ENCODE data around the gene NEO1.

NEO1 gene

DNA sequence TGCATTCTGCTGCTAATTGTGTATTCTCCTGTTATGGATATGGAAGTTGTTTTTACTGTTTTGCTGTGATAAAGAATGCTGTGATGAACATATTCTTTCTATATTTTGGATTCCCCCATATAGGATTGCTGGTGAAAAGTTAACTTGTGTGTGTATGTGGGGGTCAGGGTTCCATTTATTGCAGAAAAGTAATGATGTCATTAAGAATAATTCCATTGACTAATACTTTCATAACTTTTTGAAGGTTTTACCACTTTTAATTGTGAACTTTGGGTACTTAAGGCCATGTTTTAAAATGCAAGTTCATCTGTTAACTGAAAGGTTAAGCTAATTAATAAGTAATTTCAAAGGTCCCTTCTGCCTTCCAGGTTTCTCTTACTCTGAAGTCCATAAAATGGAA, 6.2 kb downstream of the NEO1 start:
- TF ChIP-seq, protein P1, sequence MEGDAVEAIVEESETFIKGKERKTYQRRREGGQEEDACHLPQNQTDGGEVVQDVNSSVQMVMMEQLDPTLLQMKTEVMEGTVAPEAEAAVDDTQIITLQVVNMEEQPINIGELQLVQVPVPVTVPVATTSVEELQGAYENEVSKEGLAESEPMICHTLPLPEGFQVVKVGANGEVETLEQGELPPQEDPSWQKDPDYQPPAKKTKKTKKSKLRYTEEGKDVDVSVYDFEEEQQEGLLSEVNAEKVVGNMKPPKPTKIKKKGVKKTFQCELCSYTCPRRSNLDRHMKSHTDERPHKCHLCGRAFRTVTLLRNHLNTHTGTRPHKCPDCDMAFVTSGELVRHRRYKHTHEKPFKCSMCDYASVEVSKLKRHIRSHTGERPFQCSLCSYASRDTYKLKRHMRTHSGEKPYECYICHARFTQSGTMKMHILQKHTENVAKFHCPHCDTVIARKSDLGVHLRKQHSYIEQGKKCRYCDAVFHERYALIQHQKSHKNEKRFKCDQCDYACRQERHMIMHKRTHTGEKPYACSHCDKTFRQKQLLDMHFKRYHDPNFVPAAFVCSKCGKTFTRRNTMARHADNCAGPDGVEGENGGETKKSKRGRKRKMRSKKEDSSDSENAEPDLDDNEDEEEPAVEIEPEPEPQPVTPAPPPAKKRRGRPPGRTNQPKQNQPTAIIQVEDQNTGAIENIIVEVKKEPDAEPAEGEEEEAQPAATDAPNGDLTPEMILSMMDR (IDR thresholded peaks at IDR 0.05), result no peak

DNA sequence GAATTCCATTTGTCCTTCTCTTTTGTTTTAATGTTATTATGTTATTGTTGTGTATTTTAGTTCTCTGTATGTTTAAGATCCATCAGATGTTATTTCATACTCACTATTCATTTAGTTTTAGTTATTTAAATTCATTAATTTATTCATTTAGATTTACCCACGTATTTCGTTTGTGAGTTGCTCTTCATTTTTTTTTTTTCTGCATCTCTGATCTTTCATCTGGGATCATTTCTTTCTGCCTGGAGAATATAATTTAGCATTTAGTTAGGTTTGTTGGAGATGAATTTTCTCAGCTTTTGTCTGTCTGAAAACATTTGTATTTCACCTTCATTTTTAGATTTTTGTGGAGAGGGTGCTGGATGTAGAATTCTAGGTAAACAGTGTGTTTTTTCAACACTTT, 12.9 kb downstream of the NEO1 start:
- TF ChIP-seq, protein P1 (IDR thresholded peaks at IDR 0.05), result no peak

DNA sequence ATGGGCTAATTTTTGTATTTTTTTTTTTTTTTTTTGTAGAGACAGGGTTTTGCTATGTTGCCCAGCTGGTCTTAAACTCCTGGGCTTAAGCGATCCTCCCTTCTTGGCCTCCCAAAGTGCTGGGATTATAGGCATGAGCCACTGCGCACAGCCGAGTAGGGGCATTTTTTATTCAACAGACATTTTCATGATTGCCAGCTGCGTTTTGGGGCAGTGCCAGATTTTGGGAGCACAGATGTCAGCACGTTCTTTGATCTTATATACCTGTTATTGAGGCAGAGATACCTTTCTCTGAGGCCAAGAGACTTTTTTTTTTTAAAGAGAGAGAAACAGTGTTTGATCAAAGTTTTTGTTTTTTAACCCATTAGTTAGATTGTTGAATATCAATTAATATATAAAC, 16.8 kb downstream of the NEO1 start:
- TF ChIP-seq, protein P1 (IDR thresholded peaks at IDR 0.05), result no peak

DNA sequence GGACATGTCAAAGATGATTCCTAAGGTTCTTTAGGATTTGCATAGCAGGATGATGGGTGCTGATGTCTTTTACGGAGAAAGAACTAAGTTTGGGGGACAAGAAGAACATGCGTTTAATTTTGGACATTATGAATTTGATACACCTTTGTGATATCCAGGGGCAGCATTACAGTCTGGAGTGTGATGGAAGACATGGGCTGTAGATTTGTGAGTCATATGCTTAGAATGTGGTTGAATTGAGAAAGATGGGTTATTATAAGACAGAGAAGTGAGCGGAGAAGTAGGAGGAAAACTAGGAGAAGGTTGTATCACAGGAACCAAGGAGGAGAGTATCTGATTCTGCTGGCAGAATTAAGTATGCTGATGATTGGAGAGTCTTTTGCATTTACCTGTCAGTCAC, 20.6 kb downstream of the NEO1 start:
- TF ChIP-seq, protein P1 (IDR thresholded peaks at IDR 0.05), result no peak

DNA sequence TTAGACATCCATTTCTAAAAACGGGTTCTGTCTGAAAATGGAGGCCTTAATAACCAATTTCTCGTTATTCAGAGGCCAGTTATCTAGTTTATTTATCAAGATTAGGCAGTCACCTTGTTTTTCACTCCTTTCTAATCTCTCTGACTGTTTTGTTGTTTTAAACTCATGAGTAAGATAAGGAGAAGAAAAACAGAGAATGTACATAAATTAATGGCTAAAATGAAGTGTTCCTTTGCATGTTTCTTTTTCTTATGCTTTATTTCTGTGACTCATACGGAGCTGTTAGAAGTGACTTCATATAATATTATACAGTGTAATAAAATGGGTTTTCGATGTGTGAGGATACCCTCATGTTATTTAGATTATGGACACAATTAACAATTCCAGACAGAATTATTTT, 22.0 kb downstream of the NEO1 start:
- TF ChIP-seq, protein P1 (IDR thresholded peaks at IDR 0.05), result no peak

DNA sequence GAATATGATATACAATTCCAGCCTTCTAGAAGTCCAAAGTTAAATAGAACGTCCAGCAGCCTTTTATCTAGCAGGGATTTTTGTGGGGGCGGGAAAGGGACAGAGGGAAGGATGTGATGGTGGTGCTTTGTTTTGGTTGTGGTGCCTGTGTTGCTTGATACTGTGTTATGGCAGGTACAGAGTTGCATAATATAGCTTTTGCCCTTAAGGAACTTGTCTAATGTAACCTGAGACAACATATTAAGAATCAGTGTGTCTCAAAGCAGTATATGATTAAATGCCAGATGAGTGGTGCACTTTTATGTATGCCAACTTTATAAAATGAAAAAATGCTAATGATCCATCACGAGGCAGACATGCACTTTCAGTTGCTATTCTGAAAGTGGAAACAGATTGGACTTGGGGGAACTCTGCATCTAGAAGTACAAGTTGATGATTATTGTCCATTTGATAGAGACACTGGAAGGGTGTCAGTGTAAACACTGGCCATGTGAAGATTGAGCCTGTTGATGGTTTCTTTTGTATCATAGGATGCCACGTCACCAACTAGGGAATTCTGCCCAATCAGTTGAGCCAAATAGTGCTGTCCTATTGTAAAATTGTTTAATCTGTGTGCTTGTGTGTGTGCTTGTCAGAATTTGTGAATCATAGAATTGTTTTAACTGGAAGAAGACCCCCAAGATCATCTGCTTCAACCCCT, 23.0 kb downstream of the NEO1 start:
- TF ChIP-seq, protein P1 (IDR thresholded peaks at IDR 0.05), result no peak

DNA sequence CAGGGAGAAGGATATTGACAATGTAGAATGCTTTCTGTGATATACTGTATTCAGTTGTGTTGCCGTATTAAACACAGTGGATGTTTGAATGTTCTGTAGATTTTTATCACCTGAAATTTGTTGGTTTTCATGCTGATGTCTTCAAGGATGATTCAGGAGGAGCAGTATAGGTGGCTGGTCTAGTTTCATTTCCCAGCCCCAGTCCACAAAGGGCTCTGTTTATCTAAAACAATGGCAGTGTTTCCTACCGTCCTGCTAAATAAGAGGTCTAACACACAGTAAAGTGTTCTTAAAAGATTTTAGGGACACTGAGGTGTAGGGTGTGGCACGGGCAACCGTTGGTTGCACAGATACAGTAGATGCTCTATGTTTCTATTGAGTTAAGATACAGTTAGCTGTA, 26.0 kb downstream of the NEO1 start:
- TF ChIP-seq, protein P1 (IDR thresholded peaks at IDR 0.05), result no peak

DNA sequence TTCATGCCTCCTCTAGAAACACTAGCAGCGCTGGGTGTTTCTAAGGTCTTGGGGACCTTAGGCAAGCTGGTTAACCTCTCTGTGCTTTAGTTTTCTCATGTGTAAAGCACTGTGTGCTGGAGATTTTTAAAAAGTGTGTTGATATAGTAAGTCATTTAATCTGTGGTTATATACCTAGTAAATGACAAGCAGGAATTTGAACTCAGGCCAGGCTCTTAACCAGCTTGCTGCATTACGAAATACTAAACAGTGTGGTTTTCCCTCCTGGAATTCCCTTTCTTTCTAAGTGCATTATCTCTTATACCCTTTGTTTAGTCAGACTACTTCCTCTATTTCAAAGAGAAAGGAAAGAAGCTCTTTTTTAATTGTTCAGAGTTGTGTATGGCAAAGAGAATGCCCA, 26.5 kb downstream of the NEO1 start:
- TF ChIP-seq, protein P1 (IDR thresholded peaks at IDR 0.05), result no peak
